K562 (cell line): ENCODE measurements around the gene CEBPE. TPM values are rescaled to one million over a fixed set of nuclear protein-coding genes. Genes with fewer than 3 reads are reported as not detected.

Experiments used
- ARID3A ChIP-seq: IDR thresholded peaks from 2 replicates; pipeline ENCODE4 v1.6.1; 2012; ENCODE audit warnings: low read depth, low read length, improper control_type of control experiment, borderline replicate concordance
- CBFB ChIP-seq: sonication (generic); formaldehyde crosslinking; IDR thresholded peaks from 2 replicates; pipeline ENCODE4 v1.4.0; 2020; ENCODE audit warnings: mild to moderate bottlenecking, missing genetic modification reagents
- DACH1 ChIP-seq: fragments of 450-650 bp; IDR thresholded peaks from 2 replicates; pipeline ENCODE4 v1.6.1; 2018; ENCODE audit not compliant: partially characterized antibody
- E2F3 ChIP-seq: fragments of 250-450 bp; sonication (Bioruptor Pico); IDR thresholded peaks from 2 replicates; pipeline ENCODE4 v1.4.0; 2020; ENCODE audit warnings: mild to moderate bottlenecking
- ERF ChIP-seq: fragments of 450-650 bp; formaldehyde crosslinking; IDR thresholded peaks from 2 replicates; pipeline ENCODE4 v1.4.0; 2020; ENCODE audit warnings: mild to moderate bottlenecking, mixed read lengths
- ETV5 ChIP-seq: sonication (generic); formaldehyde crosslinking; IDR thresholded peaks from 2 replicates; pipeline ENCODE4 v1.4.0; 2020; ENCODE audit warnings: low read depth, mild to moderate bottlenecking, missing genetic modification reagents
- FIP1L1 ChIP-seq: fragments of 200-400 bp; formaldehyde crosslinking; IDR thresholded peaks from 2 replicates; pipeline ENCODE4 v1.6.1; 2018; ENCODE audit warnings: mild to moderate bottlenecking, low read depth, low read length; ENCODE audit not compliant: poor library complexity, severe bottlenecking
- FOXM1 ChIP-seq, 2 experiments: fragments of 450-650 bp in 1 of 2; sonication (generic) in 1 of 2; formaldehyde crosslinking in 1 of 2; IDR thresholded peaks; 2 replicates each; pipeline versions ENCODE4 v1.6.1 to v1.9.0; 2017 to 2022; ENCODE audit warnings: low read depth in 2 of 2, mild to moderate bottlenecking in 2 of 2, missing genetic modification reagents in 1 of 2, moderate library complexity in 1 of 2
- HDAC3 ChIP-seq: fragments of 450-650 bp; IDR thresholded peaks from 2 replicates; pipeline ENCODE4 v1.6.1; 2018; ENCODE audit warnings: borderline replicate concordance, mild to moderate bottlenecking, moderate library complexity; ENCODE audit not compliant: partially characterized antibody
- MEF2D ChIP-seq: conservative IDR thresholded peaks from 2 replicates; pipeline ENCODE4 v1.6.1; 2016; ENCODE audit warnings: low read depth, missing genetic modification characterization, missing compliant biosample characterization
- MTA3 ChIP-seq: fragments of 450-650 bp; formaldehyde crosslinking; IDR thresholded peaks from 2 replicates; pipeline ENCODE4 v1.6.1; 2017; ENCODE audit warnings: mild to moderate bottlenecking, borderline replicate concordance
- PCBP2 ChIP-seq: fragments of 200-400 bp; formaldehyde crosslinking; IDR thresholded peaks from 2 replicates; pipeline ENCODE4 v1.6.1; 2018; ENCODE audit warnings: low read length, low read depth, mild to moderate bottlenecking, moderate library complexity; ENCODE audit not compliant: poor library complexity, severe bottlenecking
- PHF20 ChIP-seq: fragments of 450-650 bp; IDR thresholded peaks from 2 replicates; pipeline ENCODE4 v1.6.1; 2018; ENCODE audit not compliant: partially characterized antibody
- PRDM10 ChIP-seq: fragments of 450-650 bp; IDR thresholded peaks from 2 replicates; pipeline ENCODE4 v1.6.1; 2018; ENCODE audit not compliant: partially characterized antibody
- SMARCA4 ChIP-seq: fragments of 450-650 bp; IDR thresholded peaks from 2 replicates; pipeline ENCODE4 v1.6.1; 2016
- TAL1 ChIP-seq: fragments of 450-650 bp; IDR thresholded peaks from 2 replicates; pipeline ENCODE4 v1.6.1; 2016; ENCODE audit warnings: mild to moderate bottlenecking
- XRCC4 ChIP-seq: IDR thresholded peaks from one replicate; pipeline ENCODE4 v1.6.1; 2011; ENCODE audit not compliant: insufficient read depth, insufficient read length; ENCODE audit errors: extremely low read depth
- ZBTB7A ChIP-seq: IDR thresholded peaks from 2 replicates; pipeline ENCODE4 v1.6.1; 2011; ENCODE audit warnings: low read depth, mild to moderate bottlenecking, low read length, moderate library complexity, borderline replicate concordance; ENCODE audit not compliant: control insufficient read depth
- ZKSCAN8 ChIP-seq: fragments of 200-800 bp; sonication (Bioruptor generic); IDR thresholded peaks from 2 replicates; pipeline ENCODE4 v1.6.1; 2016; ENCODE audit warnings: missing genetic modification characterization, missing compliant biosample characterization
- ZNF274 ChIP-seq: IDR thresholded peaks from 2 replicates; pipeline ENCODE4 v1.6.1; 2011; ENCODE audit warnings: low read depth, mild to moderate bottlenecking, low read length, moderate library complexity, borderline replicate concordance
- ZNF395 ChIP-seq: fragments of 200-800 bp; sonication (Bioruptor generic); IDR thresholded peaks from 2 replicates; pipeline ENCODE4 v1.6.1; 2017; ENCODE audit warnings: missing genetic modification characterization, missing compliant biosample characterization
- ZNF589 ChIP-seq: fragments of 200-800 bp; sonication (Bioruptor generic); IDR thresholded peaks from 2 replicates; pipeline ENCODE4 v1.6.1; 2016; ENCODE audit warnings: low read depth, missing genetic modification characterization, missing compliant biosample characterization
- polyA plus RNA-seq, 8 experiments: library from polyadenylated mRNA; depleted of rRNA in 4 of 8; stranded (reverse) in 5 of 8; unstranded in 3 of 8; fragments of >200 nt; fragmentation: Nextera tagmentation in 2 of 8; fragmentation: Illumina TruSeq in 1 of 8; extraction: Ambion mirVana in 2 of 8; extraction: Trizol in 1 of 8; gene quantifications; 2 replicates each; pipeline versions ENCODE4 v1.2.1 to v1.2.3, GENCODE V29; 2011 to 2014; ENCODE audit warnings: inconsistent platforms in 1 of 8, missing spikeins in 1 of 8
- total RNA-seq, 7 experiments: library from RNA; depleted of rRNA in 6 of 7; stranded (reverse); fragments of >200 nt in 6 of 7; fragmentation: Illumina TruSeq in 2 of 7; extraction: Trizol in 2 of 7; gene quantifications; 2 replicates each; pipeline versions ENCODE4 v1.2.1 to v1.2.3, GENCODE V29; 2011 to 2021; ENCODE audit warnings: low replicate concordance in 1 of 7

CEBPE gene
- total and polyA plus RNA-seq, 9 of the 15 experiments (the other 6 are each of a cell fraction or from before 2014, with no cell fraction given), result 0.09 to 0.15 (median 0.13) TPM; not detected in 6

GRCh38 chr14:23146351-23146910, 27.4 kb upstream of the CEBPE start (continued):
- TF ChIP-seq ZNF395 (peak; percentile 90), ETV5 (no peak), DACH1 (peak; percentile 91), PRDM10 (peak; percentile 93), MEF2D (tag) (peak; percentile 77; the same call in 1 of the 2 replicates), ZNF589 (peak; percentile 82), SMARCA4 (peak; percentile 97), PCBP2 (no peak), ARID3A (peak; percentile 53; the same call in 1 of the 2 replicates), CBFB (CRISPR knock-in tag) (no peak), HDAC3 (peak; percentile 97), PHF20 (no peak), TAL1 (peak; percentile 97), ZNF274 (peak; percentile 82), XRCC4 (no peak), ZBTB7A (peak; percentile 23; the same call in 1 of the 2 replicates), MTA3 (0 out of 2 replicates have a peak, but pooled peaks have one; percentile 52), FOXM1 (IDR thresholded peaks at IDR 0.05; ENCODE audit: low read depth) (peak; percentile 93), FOXM1 (CRISPR knock-in tag; IDR thresholded peaks at IDR 0.05; ENCODE audit: low read depth) (no peak), ERF (CRISPR knock-in tag) (0 out of 2 replicates have a peak, but pooled peaks have one; percentile 28), ZKSCAN8 (peak; percentile 82; the same call in 1 of the 2 replicates), FIP1L1 (no peak), E2F3 (CRISPR knock-in tag) (no peak)
